CD4-positive, alpha-beta T cell treated with Interleukin-17A for 4 hours (primary cell): Measurements from ENCODE around the gene AIFM3.
"Not testable (repeated sequence)": the region's sequence is repeated elsewhere in the genome, so short reads cannot be mapped to it uniquely, and the experiment has no call there.

Experiments
- DNase-seq: peaks from one replicate; pipeline ENCODE4 v3.0.0-alpha.2; 2020; ENCODE audit warnings: mixed read lengths

Gene AIFM3

GRCh38 chr22:20966883-20967696 lies at the start of gene AIFM3:
Gene AIFM3, plus strand, starts transcription at chr22:20967255. Its CDS starts 690 bp downstream, at chr22:20967945.
- DNase-seq = no peak

DNA sequence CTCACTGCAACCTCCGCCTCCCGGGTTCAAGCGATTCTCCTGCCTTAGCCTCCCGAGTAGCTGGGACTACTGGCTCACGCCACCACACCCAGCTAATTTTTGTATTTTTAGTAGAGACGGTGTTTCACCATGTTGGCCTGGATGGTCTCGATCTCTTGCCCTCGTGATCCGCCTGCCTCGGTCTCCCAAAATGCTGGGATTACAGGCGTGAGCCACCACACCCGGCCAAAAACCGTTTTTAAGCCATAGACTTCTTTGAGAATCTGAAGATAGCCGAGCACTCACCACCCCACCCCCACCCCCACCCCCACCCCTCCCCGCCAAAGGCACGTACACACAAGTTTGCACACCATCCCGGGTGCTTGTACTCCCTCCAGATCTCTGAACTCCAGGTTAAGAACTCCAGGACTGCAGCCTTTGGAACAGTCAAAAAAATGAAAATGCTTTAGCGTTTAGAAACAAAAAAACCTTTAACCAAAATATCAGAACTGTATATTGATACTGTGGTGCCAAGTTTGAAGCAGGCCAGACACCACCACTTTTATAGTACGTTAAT lies 48.3 kb upstream of the AIFM3 start:
- DNase-seq = peak; percentile 18

DNA sequence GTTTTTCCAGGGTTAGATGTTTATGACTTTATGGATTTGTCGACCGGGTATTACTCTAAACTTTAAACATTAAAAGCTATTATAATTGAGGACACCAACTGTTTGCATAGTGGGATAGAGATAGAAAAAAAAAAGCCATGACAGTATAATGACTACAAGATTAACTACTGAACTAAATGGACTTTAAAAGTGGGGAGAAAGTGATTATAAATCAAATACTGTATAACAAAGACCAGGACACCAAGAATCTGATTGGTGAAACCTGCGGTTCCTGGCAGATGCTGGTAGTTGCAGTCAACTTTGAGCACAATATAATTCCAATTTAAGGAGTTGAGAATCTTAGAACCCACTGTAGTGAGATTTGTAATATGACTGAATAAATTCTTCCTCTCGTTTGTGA lies 47.3 kb upstream of the AIFM3 start:
- no peak for DNase-seq

DNA sequence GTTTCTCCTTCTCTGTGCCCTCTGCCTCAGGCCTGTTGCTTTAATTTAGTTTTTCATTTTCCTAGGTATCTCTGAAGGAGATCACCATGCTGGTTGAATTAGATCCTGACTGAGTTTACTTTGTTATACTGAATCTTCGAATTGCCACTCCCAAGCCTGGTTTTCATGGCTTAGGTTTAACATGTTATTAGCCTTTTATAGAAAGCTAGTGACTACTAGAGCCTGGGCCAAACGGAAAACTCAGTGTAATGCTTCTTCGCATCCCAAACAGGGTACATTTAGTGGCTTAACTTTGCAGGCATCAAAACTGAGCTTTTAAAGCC lies 46.2 kb upstream of the AIFM3 start:
- DNase-seq = no peak

DNA sequence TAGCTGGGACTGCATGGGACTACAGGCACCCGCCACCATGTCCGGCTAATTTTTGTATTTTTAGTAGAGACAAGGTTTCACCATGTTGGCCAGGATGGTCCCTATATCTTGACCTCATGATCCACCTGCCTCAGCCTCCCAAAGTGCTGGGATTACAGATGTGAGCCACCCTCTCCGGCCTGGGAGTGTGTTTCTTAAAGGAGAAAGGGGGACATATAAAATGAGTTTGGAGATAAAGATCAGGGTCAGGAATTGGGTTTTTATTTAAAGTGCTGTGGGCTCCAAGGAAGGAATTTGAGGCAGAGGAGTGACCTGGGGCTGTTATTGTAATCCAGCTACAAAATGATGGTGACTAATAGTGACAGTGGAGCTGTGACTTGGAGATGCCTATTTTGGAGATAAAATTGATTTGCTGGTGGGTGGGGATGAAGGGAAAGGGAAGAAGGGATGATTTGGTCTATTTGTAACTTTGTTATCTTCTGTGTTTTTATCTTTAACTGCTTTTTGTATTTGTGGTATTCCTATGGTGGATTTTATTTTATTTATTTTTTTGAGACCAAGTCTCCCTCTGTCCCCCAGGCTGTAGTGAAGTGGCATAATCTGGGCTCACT lies 44.8 kb upstream of the AIFM3 start:
- DNase-seq = no peak

- DNase-seq = no peak
Observed at GRCh38 chr22:20926243-20926642, 40.8 kb upstream of the AIFM3 start.

DNA sequence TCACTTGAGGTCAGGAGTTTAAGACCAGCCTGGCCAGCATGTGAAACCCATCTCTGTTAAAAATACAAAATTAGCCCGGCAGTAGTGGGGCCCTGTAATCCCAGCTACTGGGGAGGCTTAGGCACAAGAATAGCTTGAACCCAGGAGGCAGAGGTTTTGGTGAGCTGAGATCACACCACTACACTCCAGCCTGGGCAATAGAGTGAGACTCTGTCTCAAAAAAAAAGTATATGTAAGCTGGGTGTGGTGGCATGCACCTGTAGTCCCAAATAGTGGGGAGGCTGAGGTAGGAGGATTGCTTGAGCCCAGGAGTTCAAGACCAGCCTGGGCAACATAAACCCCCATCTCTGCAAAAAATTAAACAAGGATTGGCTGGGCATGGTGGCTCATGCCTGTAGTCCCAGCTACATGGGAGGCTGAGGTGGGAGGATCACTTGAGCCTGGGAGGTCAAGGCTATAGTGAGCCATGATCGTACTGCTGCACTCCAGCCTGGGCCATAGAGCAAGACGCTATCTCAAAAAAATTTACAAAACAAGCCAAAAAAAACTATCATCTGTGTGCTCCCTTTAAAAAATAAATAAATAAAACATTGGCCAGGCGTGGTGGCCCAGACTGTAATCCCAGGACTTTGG lies 39.0 kb upstream of the AIFM3 start:
- no peak for DNase-seq

DNA sequence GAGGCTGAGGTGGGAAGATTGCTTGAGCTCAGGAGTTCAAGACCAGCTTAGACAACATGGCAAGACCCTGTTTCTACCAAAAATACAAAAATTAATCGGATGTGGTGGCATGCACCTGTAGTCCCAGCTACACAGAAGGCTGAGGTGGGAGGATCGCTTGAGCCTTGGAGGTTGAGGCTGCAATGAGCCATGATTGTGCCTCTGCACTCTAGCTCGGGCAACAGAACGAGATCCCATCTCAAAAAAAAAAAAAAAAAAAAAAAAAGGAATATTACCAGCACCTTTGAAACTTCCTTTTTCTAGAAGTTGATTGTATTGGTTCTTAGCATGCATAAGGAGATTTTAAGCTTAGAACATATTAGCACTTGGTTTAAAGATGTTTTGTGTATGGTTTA lies 38.5 kb upstream of the AIFM3 start:
- DNase-seq = no peak

- DNase-seq = no peak
Observed at GRCh38 chr22:20930004-20930403, 37.1 kb upstream of the AIFM3 start.

GRCh38 chr22:20930435-20930834 lies 36.6 kb upstream of the AIFM3 start:
- not testable (repeated sequence) for DNase-seq

- DNase-seq = no peak
Observed at GRCh38 chr22:20931126-20931654, 35.9 kb upstream of the AIFM3 start.

DNA sequence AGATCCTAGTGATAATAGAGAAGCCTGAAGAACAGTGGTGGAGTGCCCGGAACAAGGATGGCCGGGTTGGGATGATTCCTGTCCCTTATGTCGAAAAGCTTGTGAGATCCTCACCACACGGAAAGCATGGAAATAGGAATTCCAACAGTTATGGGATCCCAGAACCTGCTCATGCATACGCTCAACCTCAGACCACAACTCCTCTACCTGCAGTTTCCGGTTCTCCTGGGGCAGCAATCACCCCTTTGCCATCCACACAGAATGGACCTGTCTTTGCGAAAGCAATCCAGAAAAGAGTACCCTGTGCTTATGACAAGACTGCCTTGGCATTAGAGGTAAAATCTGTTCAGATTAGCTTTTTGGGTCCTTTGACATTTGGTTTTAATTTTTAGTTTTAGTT lies 33.1 kb upstream of the AIFM3 start:
- no peak for DNase-seq

DNA sequence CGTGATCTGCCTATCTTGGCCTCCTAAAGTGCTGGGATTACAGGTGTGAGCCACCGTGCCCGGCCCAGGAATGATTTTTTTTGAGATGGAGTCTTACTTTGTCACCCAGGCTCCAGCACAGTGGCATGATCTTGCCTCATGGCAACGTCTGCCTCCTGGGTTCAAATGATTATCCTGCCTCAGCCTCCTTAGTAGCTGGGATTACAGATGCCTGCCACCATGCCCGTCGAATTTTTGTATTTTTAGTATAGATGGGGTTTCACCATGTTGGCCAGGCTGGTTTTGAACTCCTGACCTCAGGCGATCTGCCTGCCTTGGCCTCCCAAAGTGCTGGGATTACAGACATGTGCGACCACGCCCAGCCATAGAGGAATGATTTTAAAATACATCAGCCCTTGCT lies 32.0 kb upstream of the AIFM3 start:
- DNase-seq = not testable (repeated sequence)

DNA sequence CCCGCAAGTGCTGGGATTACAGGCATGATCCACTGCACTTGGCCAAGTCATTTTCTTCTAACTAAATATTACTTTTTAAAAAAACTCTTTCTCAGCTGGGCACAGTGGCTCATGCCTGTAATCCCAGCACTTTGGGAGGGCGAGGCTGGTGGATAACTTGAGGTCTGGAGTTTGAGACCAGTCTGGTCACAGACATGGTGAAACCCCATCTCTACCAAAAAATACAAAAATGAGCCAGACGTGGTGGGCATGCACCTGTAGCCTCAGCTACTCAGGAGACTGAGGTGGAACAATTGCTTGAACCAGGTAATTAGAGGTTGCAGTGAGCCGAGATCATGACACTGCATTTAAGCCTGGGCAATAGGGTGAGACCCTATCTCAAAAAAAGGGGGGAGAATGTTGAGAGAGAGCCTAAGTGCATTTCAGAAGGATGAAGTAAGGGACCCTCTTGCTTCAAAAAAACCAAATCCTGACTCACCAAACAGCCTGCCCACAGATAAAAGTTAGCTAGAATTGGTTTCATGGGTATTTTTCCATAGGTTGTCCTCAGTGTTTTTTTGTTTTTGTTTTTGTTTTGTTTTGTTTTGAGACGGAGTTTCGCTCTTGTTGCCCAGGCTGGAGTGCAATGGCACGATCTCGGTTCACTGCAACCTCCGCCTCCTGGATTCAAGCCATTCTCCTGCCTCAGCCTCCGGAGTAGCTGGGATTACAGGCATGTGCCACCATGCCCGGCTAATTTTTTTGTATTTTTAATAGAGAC lies 31.1 kb upstream of the AIFM3 start:
- DNase-seq = not testable (repeated sequence)

DNA sequence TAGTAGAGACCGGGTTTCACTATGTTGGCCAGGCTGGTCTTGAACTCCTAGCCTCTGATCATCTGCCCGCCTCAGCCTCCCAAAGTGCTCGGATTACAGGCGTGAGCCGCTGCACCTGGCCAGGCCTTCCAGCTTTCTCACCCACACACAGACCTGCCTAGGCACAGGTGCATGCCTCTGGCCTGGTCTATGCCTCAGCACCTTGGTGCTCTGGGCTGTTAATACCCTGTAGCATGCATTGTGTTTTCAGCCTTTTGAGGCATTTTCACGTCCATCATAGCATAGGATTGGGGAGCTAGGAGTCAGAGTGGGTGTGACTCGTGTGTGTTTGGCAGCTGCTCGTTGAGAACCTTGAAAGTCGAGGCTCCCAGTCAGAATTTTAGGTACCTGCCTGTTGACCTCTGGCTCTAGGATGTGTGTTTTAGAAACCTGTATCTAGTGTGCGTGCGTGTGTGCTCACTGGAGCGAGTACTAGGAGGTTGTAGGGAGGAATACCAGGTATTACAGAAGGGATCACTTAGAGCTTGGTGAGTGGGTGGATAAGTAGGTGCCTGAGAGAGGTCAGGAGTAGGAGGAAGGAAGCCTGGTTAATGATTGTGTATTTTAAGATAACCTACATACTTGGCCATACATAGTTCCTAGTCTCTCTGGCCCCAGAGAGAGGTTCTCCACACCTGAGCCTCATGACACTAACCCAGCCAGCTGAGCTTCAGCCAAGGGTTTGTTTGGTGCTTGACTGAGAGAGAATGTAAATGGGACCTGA lies 29.8 kb upstream of the AIFM3 start:
- DNase-seq = no peak

GRCh38 chr22:20937794-20938671 lies 29.0 kb upstream of the AIFM3 start:
- DNase-seq = no peak

DNA sequence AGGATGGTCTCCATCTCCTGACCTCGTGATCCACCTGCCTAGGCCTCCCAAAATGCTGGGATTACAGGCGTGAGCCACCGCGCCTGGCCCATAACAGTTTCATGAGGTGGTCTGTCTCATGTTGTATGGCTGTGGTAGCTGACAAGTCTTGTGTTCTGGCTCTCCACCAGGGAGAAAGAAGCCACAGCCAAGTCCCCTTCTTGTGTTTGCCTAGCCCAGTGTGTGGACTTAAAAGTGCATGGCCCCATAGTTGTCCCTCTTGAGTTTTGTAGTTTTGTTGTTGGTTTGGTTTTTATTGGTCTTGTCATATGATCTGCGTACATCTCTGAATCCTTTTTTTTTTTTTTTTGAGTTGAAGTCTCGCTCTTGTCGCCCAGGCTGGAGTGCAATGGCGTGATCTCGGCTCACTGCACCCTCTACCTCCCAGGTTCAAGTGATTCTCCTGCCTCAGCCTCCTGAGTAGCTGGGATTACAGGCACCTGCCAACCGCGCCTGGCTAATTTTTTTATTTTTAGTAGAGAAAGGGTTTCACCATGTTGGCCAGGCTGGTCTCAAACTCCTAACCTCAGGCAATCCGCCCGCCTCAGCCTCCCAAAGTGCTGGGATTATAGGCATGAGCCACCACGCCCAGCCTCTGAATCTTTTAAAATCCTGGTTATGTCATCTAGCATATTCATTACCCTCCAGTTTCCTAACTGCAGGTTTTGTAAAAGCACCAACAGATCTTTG lies 27.4 kb upstream of the AIFM3 start:
- not testable (repeated sequence) for DNase-seq

GRCh38 chr22:20940186-20940651 lies 26.8 kb upstream of the AIFM3 start:
- no peak for DNase-seq

- no peak for DNase-seq
Observed at GRCh38 chr22:20940904-20941385, 26.1 kb upstream of the AIFM3 start.
